Astrocyte (in vitro differentiated cells and primary cell): ENCODE data around the gene DHH. TPM values are rescaled to one million over a fixed set of nuclear protein-coding genes. Genes with fewer than 3 reads are reported as not detected.

ENCODE experiments used
- DNase-seq: peaks from one replicate; pipeline ENCODE4 v3.0.0-alpha.2; 2010; ENCODE audit warnings: low read depth
- FAIRE-seq: peaks from 2 replicates; lab custom pipeline; 2011; peaks lifted over from hg19 to GRCh38; lab: Jason Lieb, UNC
- H2AFZ ChIP-seq: 2 replicates; pipeline ENCODE4 v1.6.0; 2012; ENCODE audit warnings: low read depth, low read length, inconsistent platforms
- H3K27ac ChIP-seq: 2 replicates; pipeline ENCODE4 v1.5.1; 2011; ENCODE audit warnings: low read depth, low read length, inconsistent platforms
- H3K27me3 ChIP-seq: 2 replicates; pipeline ENCODE4 v1.6.0; 2011; ENCODE audit warnings: low read length, inconsistent platforms; ENCODE audit not compliant: insufficient read depth
- H3K36me3 ChIP-seq: 2 replicates; pipeline ENCODE4 v1.5.1; 2011; ENCODE audit warnings: low read length, inconsistent platforms; ENCODE audit not compliant: insufficient read depth
- H3K4me1 ChIP-seq: 2 replicates; pipeline ENCODE4 v1.5.1; 2011; ENCODE audit warnings: low read length, inconsistent platforms; ENCODE audit not compliant: insufficient read depth
- H3K4me2 ChIP-seq: 2 replicates; pipeline ENCODE4 v1.6.0; 2012; ENCODE audit warnings: low read length, inconsistent platforms
- H3K4me3 ChIP-seq: 2 replicates; pipeline ENCODE4 v1.5.1; 2011; ENCODE audit warnings: low read depth, mild to moderate bottlenecking, low read length, inconsistent platforms; ENCODE audit not compliant: insufficient read depth
- H3K79me2 ChIP-seq: 2 replicates; pipeline ENCODE4 v1.6.0; 2012; ENCODE audit warnings: mild to moderate bottlenecking, low read length, inconsistent platforms; ENCODE audit not compliant: insufficient read depth
- H3K9ac ChIP-seq: 2 replicates; pipeline ENCODE4 v1.6.0; 2012; ENCODE audit warnings: mild to moderate bottlenecking, low read length, inconsistent platforms
- H3K9me3 ChIP-seq: 2 replicates; pipeline ENCODE4 v1.5.1; 2012; ENCODE audit warnings: low read depth, mild to moderate bottlenecking, low read length, inconsistent platforms; ENCODE audit not compliant: insufficient read depth
- H4K20me1 ChIP-seq: 2 replicates; pipeline ENCODE4 v1.6.0; 2012; ENCODE audit warnings: low read length, inconsistent platforms; ENCODE audit not compliant: insufficient read depth
- H3K27ac Mint-ChIP-seq: one replicate; pipeline ENCODE4 v1.8.0; 2021; ENCODE audit warnings: mild to moderate bottlenecking, mixed read lengths; ENCODE audit not compliant: unreplicated experiment
- H3K27me3 Mint-ChIP-seq: one replicate; pipeline ENCODE4 v1.8.0; 2021; ENCODE audit warnings: low read depth, mixed read lengths; ENCODE audit not compliant: unreplicated experiment
- H3K36me3 Mint-ChIP-seq: one replicate; pipeline ENCODE4 v1.8.0; 2021; ENCODE audit warnings: low read depth, mixed read lengths; ENCODE audit not compliant: unreplicated experiment
- H3K4me1 Mint-ChIP-seq: one replicate; pipeline ENCODE4 v1.8.0; 2021; ENCODE audit warnings: low read depth, mixed read lengths; ENCODE audit not compliant: unreplicated experiment
- H3K4me3 Mint-ChIP-seq: one replicate; pipeline ENCODE4 v1.8.0; 2021; ENCODE audit warnings: mild to moderate bottlenecking, moderate library complexity, mixed read lengths; ENCODE audit not compliant: unreplicated experiment
- H3K9me3 Mint-ChIP-seq: one replicate; pipeline ENCODE4 v1.8.0; 2021; ENCODE audit warnings: mild to moderate bottlenecking, mixed read lengths; ENCODE audit not compliant: unreplicated experiment
- CTCF ChIP-seq: IDR thresholded peaks from 2 replicates; pipeline ENCODE4 v1.5.1; 2011; ENCODE audit warnings: low read depth, mild to moderate bottlenecking, inconsistent platforms, low read length, moderate library complexity; ENCODE audit not compliant: insufficient read depth
- EZH2 ChIP-seq: IDR thresholded peaks from 2 replicates; pipeline ENCODE4 v1.6.1; 2012; ENCODE audit warnings: mild to moderate bottlenecking, low read length, inconsistent platforms; ENCODE audit not compliant: insufficient read depth
- total RNA-seq: library from RNA; stranded (reverse); gene quantifications from 2 replicates; pipeline ENCODE4 v1.2.1, GENCODE V29; 2021

The DHH gene
- total RNA-seq, 1 donor from 2014 or later = 0.16 TPM

GRCh38 chr12:49110464-49111155 lies 16.0 kb upstream of the DHH start, which contains the start of gene LMBR1L:
Gene LMBR1L (minus strand): TSS chr12:49110847. CDS start chr12:49110555, 292 bp downstream.
- Mint-ChIP-seq H3K4me1 (peaks cover 12% of the 10 kb centered on the region), H3K36me3 (peaks cover 14% of the 10 kb centered on the region), H3K27ac (peak within 1 kb of the TSS; percentile 95), H3K4me3 (peak within 1 kb of the TSS; percentile 97), H3K9me3 (peaks cover 4% of the 10 kb centered on the region), H3K27me3 (no peaks in the 10 kb centered on the region)
- Histone ChIP-seq H3K9ac (peak within 1 kb of the TSS; percentile 95), H3K79me2 (peaks cover 42% of the 10 kb centered on the region), H3K4me3 (peak within 1 kb of the TSS; percentile 78), H3K4me1 (peaks cover 16% of the 10 kb centered on the region), H3K9me3 (no peaks in the 10 kb centered on the region), H3K27me3 (no peaks in the 10 kb centered on the region), H3K4me2 (peak within 1 kb of the TSS; percentile 92), H3K36me3 (no peaks in the 10 kb centered on the region), H3K27ac (peak within 1 kb of the TSS; percentile 72), H4K20me1 (peaks cover 38% of the 10 kb centered on the region), H2AFZ (peak within 1 kb of the TSS; percentile 81)
- FAIRE-seq = peak; percentile 95
- peak; percentile 94 for DNase-seq
- TF ChIP-seq EZH2 (no peak), CTCF (peak; percentile 25)

GRCh38 chr12:49109641-49110463 lies 15.3 kb upstream of the DHH start:
- H3K4me3 Mint-ChIP-seq = peak overlapping the region; percentile 97
- H3K9ac ChIP-seq = peak overlapping the region; percentile 95
- FAIRE-seq = no peak
- peaks cover 12% of the 10 kb centered on the region for H3K4me1 Mint-ChIP-seq
- peaks cover 50% of the 10 kb centered on the region for H3K79me2 ChIP-seq
- H3K36me3 Mint-ChIP-seq = peaks cover 17% of the 10 kb centered on the region
- peaks cover 4% of the 10 kb centered on the region for H3K9me3 Mint-ChIP-seq
- H3K27ac Mint-ChIP-seq = peak overlapping the region; percentile 95
- no peaks in the 10 kb centered on the region for H3K27me3 ChIP-seq
- H3K4me3 ChIP-seq = peak overlapping the region; percentile 78
- H3K27ac ChIP-seq = peak overlapping the region; percentile 72
- peaks cover 21% of the 10 kb centered on the region for H3K4me1 ChIP-seq
- H3K4me2 ChIP-seq = peak overlapping the region; percentile 92
- DNase-seq = no peak
- no peak for TF ChIP-seq EZH2
- no peak for TF ChIP-seq CTCF
- H3K27me3 Mint-ChIP-seq = no peaks in the 10 kb centered on the region
- peak overlapping the region; percentile 81 for H2AFZ ChIP-seq
- H3K36me3 ChIP-seq = no peaks in the 10 kb centered on the region
- H3K9me3 ChIP-seq = no peaks in the 10 kb centered on the region
- H4K20me1 ChIP-seq = peaks cover 45% of the 10 kb centered on the region
